H1 (cell line): Measurements from ENCODE around the gene PLA2G15. TPM values are rescaled to one million over a fixed set of nuclear protein-coding genes. Genes with fewer than 3 reads are reported as not detected.

Experiments used
- CTCF ChIA-PET: fragments of 300-600 bp; sonication (Branson Sonifier 250); formaldehyde crosslinking; loops from one replicate; lab custom pipeline; 2021; ENCODE audit not compliant: partially characterized antibody; lab: Charles Lee
- POLR2A ChIA-PET: fragments of 300-600 bp; sonication (Branson Sonifier 250); formaldehyde crosslinking; loops from one replicate; lab custom pipeline; 2021; ENCODE audit warnings: inconsistent platforms; ENCODE audit not compliant: partially characterized antibody; lab: Charles Lee
- DNase-seq, 2 experiments: peaks; one replicate each; pipeline versions ENCODE4 v3.0.0 to v3.0.0-alpha.2; 2010 to 2022; ENCODE audit warnings: low spot score in 2 of 2, low read depth in 1 of 2, mixed read lengths in 1 of 2
- FAIRE-seq: peaks from 2 replicates; lab custom pipeline; 2011; peaks lifted over from hg19 to GRCh38; lab: Jason Lieb, UNC
- H2AFZ ChIP-seq: 2 replicates; pipeline ENCODE4 v1.8.1; 2012; ENCODE audit warnings: low read length, inconsistent platforms
- H2AK5ac ChIP-seq: 2 replicates; pipeline ENCODE4 v1.6.1; 2013; ENCODE audit warnings: low read depth, low read length
- H2BK120ac ChIP-seq: replicated peaks from 2 replicates; pipeline ENCODE3; 2013; ENCODE audit warnings: low read depth, low read length, inconsistent platforms
- H2BK12ac ChIP-seq: 2 replicates; pipeline ENCODE4 v1.6.1; 2013; ENCODE audit warnings: low read depth, low read length
- H2BK15ac ChIP-seq: 2 replicates; pipeline ENCODE4 v1.6.1; 2013; ENCODE audit warnings: low read length
- H2BK20ac ChIP-seq: 2 replicates; pipeline ENCODE4 v1.6.1; 2013; ENCODE audit warnings: low read length
- H2BK5ac ChIP-seq: 2 replicates; pipeline ENCODE4 v1.6.1; 2013; ENCODE audit warnings: low read depth, low read length
- H3K14ac ChIP-seq: 2 replicates; pipeline ENCODE4 v1.6.1; 2013; ENCODE audit warnings: inconsistent platforms; ENCODE audit not compliant: insufficient read length
- H3K18ac ChIP-seq: 2 replicates; pipeline ENCODE4 v1.6.1; 2013; ENCODE audit warnings: low read length; ENCODE audit errors: extremely low read depth
- H3K23ac ChIP-seq: 2 replicates; pipeline ENCODE4 v1.6.1; 2013; ENCODE audit warnings: inconsistent platforms; ENCODE audit not compliant: insufficient read length
- H3K23me2 ChIP-seq: 2 replicates; pipeline ENCODE4 v1.6.1; 2013; ENCODE audit warnings: low read depth, low read length
- H3K27ac ChIP-seq: 2 replicates; pipeline ENCODE4 v1.6.1; 2011; ENCODE audit warnings: low read depth, low read length, inconsistent platforms
- H3K27me3 ChIP-seq, 4 experiments: replicated peaks in 1 of 4; 1 replicate in 1 of 4; 2 replicates in 3 of 4; pipeline versions ENCODE4 v1.6.1 to v1.8.1; 2011 to 2013; ENCODE audit warnings: low read length in 3 of 4, mild to moderate bottlenecking in 3 of 4, inconsistent platforms in 2 of 4, mixed read lengths in 2 of 4, moderate library complexity in 1 of 4; ENCODE audit not compliant: control insufficient read depth in 3 of 4, insufficient read depth in 3 of 4; ENCODE audit errors: extremely low read depth in 1 of 4
- H3K36me3 ChIP-seq, 4 experiments: 2 replicates each; pipeline versions ENCODE4 v1.6.1 to v1.8.1; 2011 to 2013; ENCODE audit warnings: mild to moderate bottlenecking in 4 of 4, low read length in 3 of 4, moderate library complexity in 2 of 4, control low read depth in 1 of 4, inconsistent platforms in 1 of 4; ENCODE audit not compliant: insufficient read depth in 4 of 4, control insufficient read depth in 2 of 4
- H3K4ac ChIP-seq: replicated peaks from 2 replicates; pipeline ENCODE3; 2013; ENCODE audit warnings: low read length, low read depth, mixed read lengths, inconsistent platforms; ENCODE audit not compliant: insufficient read length
- H3K4me1 ChIP-seq, 4 experiments: replicated peaks in 1 of 4; 1 replicate in 1 of 4; 2 replicates in 3 of 4; pipeline versions ENCODE4 v1.6.1 to v1.8.1; 2011 to 2013; ENCODE audit warnings: low read length in 3 of 4, inconsistent platforms in 2 of 4, mixed read lengths in 1 of 4; ENCODE audit not compliant: insufficient read depth in 4 of 4, control insufficient read depth in 3 of 4
- H3K4me2 ChIP-seq, 2 experiments: 2 replicates each; pipeline versions ENCODE4 v1.6.1 to v1.8.1; 2011 to 2013; ENCODE audit warnings: low read depth in 2 of 2, low read length in 2 of 2, control low read depth in 1 of 2, inconsistent platforms in 1 of 2, mild to moderate bottlenecking in 1 of 2; ENCODE audit not compliant: insufficient read depth in 1 of 2
- H3K4me3 ChIP-seq, 4 experiments: fragments of 200-600, 300-600 bp in 1 of 4; sonication (generic), shearing (Covaris generic), sonication (Bioruptor Twin) in 1 of 4; 2 replicates each; pipeline versions ENCODE4 v1.5.1 to v1.8.1; 2011 to 2016; ENCODE audit warnings: low read length in 4 of 4, low read depth in 3 of 4, control low read depth in 2 of 4, inconsistent platforms in 2 of 4, mild to moderate bottlenecking in 2 of 4, mixed read lengths in 1 of 4, moderate library complexity in 1 of 4; ENCODE audit not compliant: insufficient read depth in 2 of 4; ENCODE audit errors: extremely low read depth in 1 of 4
- H3K56ac ChIP-seq: replicated peaks from 2 replicates; pipeline ENCODE3; 2013; ENCODE audit warnings: low read depth, mild to moderate bottlenecking, mixed read lengths, low read length, inconsistent platforms; ENCODE audit not compliant: insufficient read length
- H3K79me1 ChIP-seq: 2 replicates; pipeline ENCODE4 v1.6.1; 2013; ENCODE audit warnings: low read depth, low read length, control low read depth
- H3K79me2 ChIP-seq, 2 experiments: 2 replicates each; pipeline versions ENCODE4 v1.6.1 to v1.8.1; 2012 to 2013; ENCODE audit warnings: low read length in 2 of 2, mild to moderate bottlenecking in 2 of 2, inconsistent platforms in 1 of 2; ENCODE audit not compliant: insufficient read depth in 2 of 2, control insufficient read depth in 1 of 2
- H3K9ac ChIP-seq, 4 experiments: replicated peaks in 1 of 4; 1 replicate in 1 of 4; 2 replicates in 3 of 4; pipeline versions ENCODE4 v1.6.1 to v1.8.1; 2011 to 2013; ENCODE audit warnings: low read depth in 3 of 4, low read length in 3 of 4, control low read depth in 2 of 4, mild to moderate bottlenecking in 2 of 4, moderate library complexity in 2 of 4, inconsistent platforms in 1 of 4; ENCODE audit errors: extremely low read depth in 1 of 4
- H3K9me3 ChIP-seq, 2 experiments: 2 replicates each; pipeline versions ENCODE4 v1.6.1 to v1.8.1; 2012 to 2013; ENCODE audit warnings: mild to moderate bottlenecking in 2 of 2, moderate library complexity in 2 of 2, control low read depth in 1 of 2, inconsistent platforms in 1 of 2, low read depth in 1 of 2, low read length in 1 of 2, mixed read lengths in 1 of 2; ENCODE audit not compliant: insufficient read depth in 2 of 2
- H4K20me1 ChIP-seq, 2 experiments: replicated peaks in 1 of 2; 2 replicates each; pipeline versions ENCODE3 to v1.8.1; 2011 to 2013; ENCODE audit warnings: inconsistent platforms in 2 of 2, low read length in 2 of 2, mild to moderate bottlenecking in 1 of 2; ENCODE audit not compliant: insufficient read depth in 2 of 2, control insufficient read depth in 1 of 2
- H4K5ac ChIP-seq: 2 replicates; pipeline ENCODE4 v1.6.1; 2013; ENCODE audit warnings: low read length, low read depth, mixed read lengths, inconsistent platforms; ENCODE audit not compliant: insufficient read length
- H4K8ac ChIP-seq: 2 replicates; pipeline ENCODE4 v1.8.0; 2013; ENCODE audit warnings: mild to moderate bottlenecking, moderate library complexity, low read length, inconsistent platforms; ENCODE audit not compliant: insufficient read depth; ENCODE audit errors: extremely low read depth
- H4K91ac ChIP-seq: replicated peaks from 2 replicates; pipeline ENCODE3; 2013; ENCODE audit warnings: low read length, mixed read lengths, inconsistent platforms; ENCODE audit not compliant: insufficient read length
- POLR2AphosphoS5 ChIP-seq: IDR thresholded peaks from 2 replicates; pipeline ENCODE4 v1.6.1; 2011; ENCODE audit warnings: low read depth, low read length
- SIX5 ChIP-seq: IDR thresholded peaks from 2 replicates; pipeline ENCODE4 v1.6.1; 2011; ENCODE audit warnings: mild to moderate bottlenecking, low read depth, low read length
- WGBS, 2 experiments: shearing (Covaris generic) in 1 of 2; methylation state at CpG; one replicate each; pipeline versions ENCODE4 v1.1.6 to v1.1.7; 2013 to 2015; ENCODE audit warnings: low lambda C conversion rate in 2 of 2, mixed read lengths in 2 of 2, inconsistent platforms in 1 of 2, low coverage in 1 of 2, missing lambda C conversion rate in 1 of 2; ENCODE audit not compliant: insufficient replicate concordance in 2 of 2, insufficient coverage in 1 of 2, insufficient read length in 1 of 2; ENCODE audit errors: extremely low coverage in 1 of 2, missing lambda C conversion rate in 1 of 2; 5-methylcytosine and 5-hydroxymethylcytosine counted together
- polyA plus RNA-seq, 7 experiments: library from polyadenylated mRNA; depleted of rRNA in 3 of 7; stranded (reverse) in 5 of 7; unstranded in 2 of 7; fragments of >200 nt in 5 of 7; fragments of 200-250 nt in 2 of 7; gene quantifications; 1 replicate in 5 of 7; 2 replicates in 1 of 7; 4 replicates in 1 of 7; pipeline versions ENCODE4 v1.2.1 to v1.2.3, GENCODE V29; 2011 to 2013; ENCODE audit warnings: missing spikeins in 2 of 7, mixed read lengths in 2 of 7
- total RNA-seq: library from RNA; stranded (reverse); fragmentation: NEBNext Ultra II Directional; extraction: Animal tissue kit (Norgen Biotek cat#: 25700); gene quantifications from 2 replicates; pipeline ENCODE4 v1.2.1, GENCODE V29; 2021

The PLA2G15 gene
- total and polyA plus RNA-seq, 2 of the 8 experiments (the other 6 are each of a cell fraction or from before 2014, with no cell fraction given) = 11.2 to 12.0 TPM

DNA sequence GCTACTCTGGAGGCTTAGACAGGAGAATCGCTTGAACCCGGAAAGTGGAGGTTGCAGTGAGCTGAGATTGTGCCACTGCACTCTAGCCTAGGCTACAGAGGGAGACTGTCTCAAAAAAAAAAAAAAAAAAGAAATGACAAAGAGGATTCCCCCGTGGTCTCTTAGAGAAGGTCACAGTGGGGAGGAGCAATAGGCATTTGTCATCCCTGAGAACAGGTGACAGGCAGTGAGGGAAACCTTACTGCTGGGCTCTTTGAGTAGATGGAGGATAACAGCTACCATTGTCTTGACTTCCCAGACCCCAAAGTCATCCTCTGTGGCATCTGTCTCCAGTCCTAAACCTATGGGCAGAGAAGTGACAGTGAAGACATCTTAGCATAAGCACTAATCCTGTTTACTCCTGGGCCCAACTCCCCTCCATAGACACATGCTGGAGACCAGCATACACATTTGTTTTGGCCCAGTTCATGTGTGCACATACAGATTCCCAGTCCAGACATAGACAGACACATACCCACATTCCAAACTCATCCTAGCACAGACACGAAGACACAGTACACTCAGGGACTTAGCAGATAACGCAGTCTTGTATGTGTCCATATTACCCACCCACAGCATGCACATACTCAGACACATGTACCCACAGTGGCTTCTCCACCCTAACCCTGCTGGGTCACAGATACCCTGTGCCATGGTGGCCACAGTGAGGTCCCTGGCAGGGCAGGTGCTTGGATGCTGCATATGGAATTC, 11.9 kb upstream of the PLA2G15 start:
- no peak overlapping the region; the same call in 1 of the 2 replicates for H2BK12ac ChIP-seq
- no peak overlapping the region for H2AK5ac ChIP-seq
- H2BK15ac ChIP-seq = no peak overlapping the region
- H2BK20ac ChIP-seq = no peak overlapping the region
- H3K27ac ChIP-seq = no peak overlapping the region
- H3K4me3 ChIP-seq = no peak overlapping the region
- no peak for FAIRE-seq
- peaks cover 9 to 36% (median 29%) of the 10 kb centered on the region in 4 experiments for H3K36me3 ChIP-seq
- H3K9ac ChIP-seq = no peak overlapping the region
- H2BK5ac ChIP-seq = peak overlapping the region; percentile 93; the same call in 1 of the 2 replicates
- H3K79me2 ChIP-seq = peaks cover 5 to 19% of the 10 kb centered on the region in 2 experiments
- H3K27me3 ChIP-seq = no peaks in the 10 kb centered on the region
- no peak overlapping the region for H3K14ac ChIP-seq
- no peak for TF ChIP-seq SIX5
- peak; percentile 18; the same call in 1 of the 2 replicates for TF ChIP-seq POLR2AphosphoS5
- TF ChIP-seq, all 59 proteins: peak for 1
- 90% methylated on average over 5 of the region's 5 CpGs; no CpG with 5 or more reads in 1 of the 2 experiments for WGBS, 2 experiments
- Histone ChIP-seq H3K4me1 (peaks cover 0 to 24% (median 19%) of the 10 kb centered on the region in 4 experiments; a peak in 5 of 7 replicates), H3K4ac (no peak overlapping the region), H4K8ac (no peak overlapping the region), H3K79me1 (peaks cover 5% of the 10 kb centered on the region; the same call in 1 of the 2 replicates), H3K18ac (no peak overlapping the region), H4K20me1 (peaks cover 21 to 33% of the 10 kb centered on the region in 2 experiments), H3K9me3 (no peaks in the 10 kb centered on the region), H3K4me2 (peak overlapping the region; percentile 99; a peak in 1 of 4 replicates), H2BK120ac (no peak overlapping the region), H3K23ac (no peak overlapping the region), H3K23me2 (peaks cover 22% of the 10 kb centered on the region), H3K56ac (no peak overlapping the region), H2AFZ (no peak overlapping the region), H4K5ac (no peak overlapping the region), H4K91ac (no peak overlapping the region)
- no peak for DNase-seq
- ChIA-PET CTCF (interaction anchor here (0.5 to 1.5 kb wide), 5 partner anchors 90 to 333 kb away, joined by 3 to 13 read pairs (median 3); no protein-coding TSS in a partner anchor), POLR2A (interaction anchor here (1.0 to 5.9 kb wide), 3 partner anchors 9 to 427 kb away, joined by 3 to 61 read pairs (median 3); partner anchors contain the start of genes NFATC3, RANBP10 and TSNAXIP1)
